ENCODE data around the gene MECP2. TPM values are rescaled to one million over a fixed set of nuclear protein-coding genes. Genes with fewer than 3 reads are reported as not detected.
A peak's percentile ranks its signal among the peaks of the same experiment; 100 is the strongest.
"Not testable (repeated sequence)": the region's sequence is repeated elsewhere in the genome, so short reads cannot be mapped to it uniquely, and the experiment has no call there.

MECP2 gene
- polyA plus RNA-seq (2011; rRNA removed): 10.9 and 11.9 TPM in 2 replicates
- 11.4 and 17.8 TPM in 2 replicates for polyA minus RNA-seq (2011; rRNA and poly(A)+ RNA removed)

DNA sequence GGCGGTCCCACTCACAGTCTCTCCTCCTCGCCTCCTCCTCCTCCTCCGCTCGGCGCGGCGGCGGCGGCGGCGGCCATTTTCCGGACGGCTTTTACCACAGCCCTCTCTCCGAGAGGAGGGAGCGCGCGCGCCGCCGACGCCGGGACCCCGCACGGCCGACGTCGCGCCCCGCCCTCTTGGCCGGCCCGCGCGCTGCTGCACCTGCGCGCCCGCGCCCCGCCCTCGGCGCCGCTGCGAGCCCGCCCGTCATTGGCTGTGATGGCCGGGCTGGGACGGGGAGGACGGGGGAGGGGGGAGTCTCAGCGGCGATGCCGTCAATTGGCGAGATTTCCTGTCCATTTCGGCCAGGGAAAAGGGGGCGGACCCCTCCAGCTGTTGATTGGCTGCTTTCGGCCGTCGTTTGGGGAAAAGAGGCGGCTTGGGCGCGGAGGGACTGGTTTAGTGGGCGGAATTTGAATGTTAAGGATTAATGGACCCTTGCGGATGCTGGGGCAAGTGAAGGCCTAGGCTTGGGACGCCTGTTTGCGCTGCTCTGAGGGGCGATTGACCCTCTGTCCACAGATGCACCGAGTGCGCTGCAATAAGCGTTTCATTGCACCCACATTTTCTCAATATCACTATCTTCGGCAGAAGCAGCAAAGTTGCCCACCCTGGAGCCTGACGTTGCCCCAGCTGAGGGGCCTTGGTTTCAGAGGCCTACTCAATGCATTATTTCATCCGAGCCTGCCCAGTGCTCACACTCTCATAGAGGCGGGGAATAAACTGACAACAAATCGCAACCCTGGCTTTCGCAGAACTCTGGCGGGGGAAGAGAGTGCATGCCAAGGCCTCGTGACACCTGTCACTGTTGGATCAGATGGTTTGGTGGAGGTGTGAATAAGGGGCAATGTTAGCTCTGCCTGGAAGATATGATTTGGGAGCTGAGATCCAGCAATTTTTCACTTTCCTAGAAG is at the start of gene MECP2:
Gene MECP2, minus strand, starts transcription at position 129 of the 953 bp plus-strand sequence.
- Histone ChIP-seq H3K36me3 (ENCODE audit: control insufficient read depth, insufficient read depth, low read length) (no peaks in the 10 kb centered on the region), H3K4me3 (ENCODE audit: low read depth, low read length) (peak within 1 kb of the TSS; percentile 67), H3K27me3 (ENCODE audit: control insufficient read depth, insufficient read depth, low read length) (no peaks in the 10 kb centered on the region)
- ChIA-PET POLR2A (no interaction called here), CTCF (interaction anchor here (0.6 to 1.4 kb wide), 3 partner anchors 49 to 198 kb away, joined by 3 to 4 read pairs (median 4); no protein-coding TSS in a partner anchor)
- TF ChIP-seq, protein P1, sequence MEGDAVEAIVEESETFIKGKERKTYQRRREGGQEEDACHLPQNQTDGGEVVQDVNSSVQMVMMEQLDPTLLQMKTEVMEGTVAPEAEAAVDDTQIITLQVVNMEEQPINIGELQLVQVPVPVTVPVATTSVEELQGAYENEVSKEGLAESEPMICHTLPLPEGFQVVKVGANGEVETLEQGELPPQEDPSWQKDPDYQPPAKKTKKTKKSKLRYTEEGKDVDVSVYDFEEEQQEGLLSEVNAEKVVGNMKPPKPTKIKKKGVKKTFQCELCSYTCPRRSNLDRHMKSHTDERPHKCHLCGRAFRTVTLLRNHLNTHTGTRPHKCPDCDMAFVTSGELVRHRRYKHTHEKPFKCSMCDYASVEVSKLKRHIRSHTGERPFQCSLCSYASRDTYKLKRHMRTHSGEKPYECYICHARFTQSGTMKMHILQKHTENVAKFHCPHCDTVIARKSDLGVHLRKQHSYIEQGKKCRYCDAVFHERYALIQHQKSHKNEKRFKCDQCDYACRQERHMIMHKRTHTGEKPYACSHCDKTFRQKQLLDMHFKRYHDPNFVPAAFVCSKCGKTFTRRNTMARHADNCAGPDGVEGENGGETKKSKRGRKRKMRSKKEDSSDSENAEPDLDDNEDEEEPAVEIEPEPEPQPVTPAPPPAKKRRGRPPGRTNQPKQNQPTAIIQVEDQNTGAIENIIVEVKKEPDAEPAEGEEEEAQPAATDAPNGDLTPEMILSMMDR (IDR thresholded peaks at IDR 0.05; ENCODE audit: insufficient read depth, low read depth, low read length): no peak
- peak; percentile 37 for DNase-seq (ENCODE audit: low read depth)

DNA sequence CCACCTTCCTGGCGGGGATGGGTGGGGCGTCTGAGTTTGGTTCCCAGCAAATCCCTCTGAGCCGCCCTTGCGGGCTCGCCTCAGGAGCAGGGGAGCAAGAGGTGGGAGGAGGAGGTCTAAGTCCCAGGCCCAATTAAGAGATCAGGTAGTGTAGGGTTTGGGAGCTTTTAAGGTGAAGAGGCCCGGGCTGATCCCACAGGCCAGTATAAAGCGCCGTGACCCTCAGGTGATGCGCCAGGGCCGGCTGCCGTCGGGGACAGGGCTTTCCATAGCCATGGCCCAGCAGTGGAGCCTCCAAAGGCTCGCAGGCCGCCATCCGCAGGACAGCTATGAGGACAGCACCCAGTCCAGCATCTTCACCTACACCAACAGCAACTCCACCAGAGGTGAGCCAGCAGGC is 46.5 kb upstream of the MECP2 start, which contains the start of gene OPN1LW:
Gene OPN1LW, plus strand, starts transcription at position 234 of the 400 bp plus-strand sequence. Its CDS starts 41 bp downstream, at position 275.
- H3K4me3 ChIP-seq (ENCODE audit: low read depth, low read length); DNase-seq (ENCODE audit: low read depth); H3K36me3 ChIP-seq (ENCODE audit: control insufficient read depth, insufficient read depth, low read length); POLR2A ChIA-PET; H3K27me3 ChIP-seq (ENCODE audit: control insufficient read depth, insufficient read depth, low read length); CTCF ChIA-PET: not testable (repeated sequence)

DNA sequence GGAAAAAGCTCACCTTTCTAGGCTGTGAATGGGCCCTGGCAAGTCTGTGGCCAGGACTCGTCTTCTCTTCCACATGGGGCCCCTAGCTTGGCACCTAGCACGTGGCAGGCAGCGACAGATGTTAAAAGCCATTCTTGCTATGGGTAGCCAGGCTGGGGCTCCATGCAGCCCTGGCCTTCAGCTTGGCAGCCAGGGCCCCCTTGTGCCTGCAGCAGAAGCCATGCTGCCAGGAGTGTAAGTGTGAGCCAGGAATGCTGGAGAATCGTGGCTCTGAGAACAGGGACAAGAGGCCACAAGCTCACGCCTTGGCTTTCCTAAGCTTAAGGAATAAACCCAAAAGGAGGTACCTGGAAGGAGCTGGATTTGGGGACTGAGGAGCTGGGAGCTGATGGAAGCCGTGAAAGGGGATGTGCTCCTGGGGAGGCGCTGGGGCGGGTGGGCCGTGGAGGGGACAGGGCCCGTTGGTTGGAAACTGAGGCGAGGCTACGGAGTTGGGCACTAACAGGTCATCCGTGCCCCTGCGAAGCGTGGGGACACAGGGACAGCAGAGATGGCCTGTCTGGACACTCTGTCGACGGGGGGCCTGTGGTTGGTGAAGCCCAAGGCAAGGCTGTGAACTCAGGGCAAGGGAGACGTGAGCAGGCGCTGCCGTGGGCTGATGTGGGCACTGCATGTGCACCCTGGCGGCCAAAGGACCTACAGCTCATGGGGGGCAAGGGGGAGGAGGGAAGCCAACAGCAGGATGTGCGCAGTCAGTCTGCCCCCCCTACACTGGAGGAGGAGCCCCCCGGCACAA is 45.6 kb upstream of the MECP2 start:
- no peak for DNase-seq (ENCODE audit: low read depth)
- no peaks in the 10 kb centered on the region; the same call in 1 of the 2 replicates for H3K27me3 ChIP-seq (ENCODE audit: control insufficient read depth, insufficient read depth, low read length)
- no peaks in the 10 kb centered on the region for H3K36me3 ChIP-seq (ENCODE audit: control insufficient read depth, insufficient read depth, low read length)
- no peak overlapping the region for H3K4me3 ChIP-seq (ENCODE audit: low read depth, low read length)
- TF ChIP-seq, protein P1 (IDR thresholded peaks at IDR 0.05; ENCODE audit: insufficient read depth, low read depth, low read length): no peak
- ChIA-PET CTCF (no interaction called here), POLR2A (no interaction called here)

DNA sequence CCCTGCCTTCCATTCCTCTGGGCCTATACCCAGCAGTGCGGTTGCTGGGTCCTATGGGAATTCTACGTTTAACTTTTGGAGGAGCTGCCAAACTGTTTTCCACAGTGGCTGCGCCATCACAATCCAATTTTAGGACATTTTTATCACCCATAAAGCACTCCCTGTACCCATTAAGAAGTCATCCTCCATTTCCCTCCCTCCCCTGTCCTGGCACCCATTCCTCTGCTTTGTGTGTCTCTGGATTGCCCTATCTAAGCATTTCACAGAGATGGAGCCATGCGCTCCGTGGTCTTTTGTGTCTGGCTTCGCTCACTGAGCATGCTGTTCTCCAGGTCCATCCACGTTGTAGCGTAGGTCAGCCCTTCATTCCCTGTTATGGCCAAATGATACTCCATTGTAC is 44.9 kb upstream of the MECP2 start:
- ChIA-PET CTCF (no interaction called here), POLR2A (no interaction called here)
- Histone ChIP-seq H3K4me3 (ENCODE audit: low read depth, low read length) (no peak overlapping the region), H3K36me3 (ENCODE audit: control insufficient read depth, insufficient read depth, low read length) (no peaks in the 10 kb centered on the region), H3K27me3 (ENCODE audit: control insufficient read depth, insufficient read depth, low read length) (no peaks in the 10 kb centered on the region; the same call in 1 of the 2 replicates)
- no peak for DNase-seq (ENCODE audit: low read depth)
- TF ChIP-seq, protein P1 (IDR thresholded peaks at IDR 0.05; ENCODE audit: insufficient read depth, low read depth, low read length): no peak

DNA sequence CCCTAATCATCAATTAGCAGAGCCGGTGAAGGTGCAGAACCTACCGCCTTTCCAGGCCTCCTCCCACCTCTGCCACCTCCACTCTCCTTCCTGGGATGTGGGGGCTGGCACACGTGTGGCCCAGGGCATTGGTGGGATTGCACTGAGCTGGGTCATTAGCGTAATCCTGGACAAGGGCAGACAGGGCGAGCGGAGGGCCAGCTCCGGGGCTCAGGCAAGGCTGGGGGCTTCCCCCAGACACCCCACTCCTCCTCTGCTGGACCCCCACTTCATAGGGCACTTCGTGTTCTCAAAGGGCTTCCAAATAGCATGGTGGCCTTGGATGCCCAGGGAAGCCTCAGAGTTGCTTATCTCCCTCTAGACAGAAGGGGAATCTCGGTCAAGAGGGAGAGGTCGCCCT is 43.2 kb upstream of the MECP2 start:
- ChIA-PET CTCF (no interaction called here), POLR2A (no interaction called here)
- Histone ChIP-seq H3K4me3 (ENCODE audit: low read depth, low read length) (no peak overlapping the region), H3K27me3 (ENCODE audit: control insufficient read depth, insufficient read depth, low read length) (no peaks in the 10 kb centered on the region; the same call in 1 of the 2 replicates), H3K36me3 (ENCODE audit: control insufficient read depth, insufficient read depth, low read length) (no peaks in the 10 kb centered on the region)
- no peak for DNase-seq (ENCODE audit: low read depth)
- TF ChIP-seq, protein P1 (IDR thresholded peaks at IDR 0.05; ENCODE audit: insufficient read depth, low read depth, low read length): no peak

Measured in BJ (cell line).